ENCODE data around the gene UIMC1.

The UIMC1 gene

GRCh38 chr5:176868126-176868525 lies 138.5 kb downstream of the UIMC1 start:
- no peak for DNase-seq

GRCh38 chr5:176866707-176867310 lies 139.8 kb downstream of the UIMC1 start:
- DNase-seq, result no peak

GRCh38 chr5:176865964-176866363 lies 140.6 kb downstream of the UIMC1 start:
- DNase-seq, result no peak

- no peak for DNase-seq
Observed at GRCh38 chr5:176864755-176865154, 141.8 kb downstream of the UIMC1 start.

- DNase-seq, result no peak
Observed at GRCh38 chr5:176863765-176864098, 142.8 kb downstream of the UIMC1 start.

- no peak for DNase-seq
Observed at GRCh38 chr5:176863041-176863764, 143.4 kb downstream of the UIMC1 start.

- no peak for DNase-seq
Observed at GRCh38 chr5:176862330-176862995, 144.1 kb downstream of the UIMC1 start.

GRCh38 chr5:176861276-176861675 lies 145.3 kb downstream of the UIMC1 start:
- no peak for DNase-seq

- DNase-seq, result no peak
Observed at GRCh38 chr5:176860381-176860780, 146.2 kb downstream of the UIMC1 start.

GRCh38 chr5:176859916-176860315 lies 146.7 kb downstream of the UIMC1 start:
- no peak for DNase-seq

GRCh38 chr5:176857894-176858273 lies 148.7 kb downstream of the UIMC1 start:
- no peak for DNase-seq

- no peak for DNase-seq
Observed at GRCh38 chr5:176857216-176857893, 149.2 kb downstream of the UIMC1 start.

GRCh38 chr5:176856746-176857145 lies 149.8 kb downstream of the UIMC1 start:
- no peak for DNase-seq

- no peak for DNase-seq
Observed at GRCh38 chr5:176855598-176855997, 151.0 kb downstream of the UIMC1 start.

Data from NCI-H526 treated with DMSO at 0.1 percent for 48 hours (cell line).